ENCODE data around the gene DICER1.

GRCh38 chr14:95200404-95200803, 43.1 kb upstream of the DICER1 start:
- TF ChIP-seq MYC (IDR thresholded peaks at IDR 0.05; ENCODE audit: borderline replicate concordance, low read length) (no peak), POLR2A (IDR thresholded peaks at IDR 0.05; ENCODE audit: low read length) (no peak), NR3C1 (IDR thresholded peaks at IDR 0.05) (no peak)

Data from A549 (cell line).